HG03095 (cell line): ENCODE measurements around the gene SREK1.
"Not testable (repeated sequence)": the region's sequence is repeated elsewhere in the genome, so short reads cannot be mapped to it uniquely, and the experiment has no call there.

Experiments used
- ATAC-seq: cut with Tn5 transposase; IDR thresholded peaks from one replicate; pipeline ENCODE4 v1.9.1; 2021; ENCODE audit warnings: moderate library complexity; ENCODE audit not compliant: unreplicated experiment

SREK1 gene

DNA sequence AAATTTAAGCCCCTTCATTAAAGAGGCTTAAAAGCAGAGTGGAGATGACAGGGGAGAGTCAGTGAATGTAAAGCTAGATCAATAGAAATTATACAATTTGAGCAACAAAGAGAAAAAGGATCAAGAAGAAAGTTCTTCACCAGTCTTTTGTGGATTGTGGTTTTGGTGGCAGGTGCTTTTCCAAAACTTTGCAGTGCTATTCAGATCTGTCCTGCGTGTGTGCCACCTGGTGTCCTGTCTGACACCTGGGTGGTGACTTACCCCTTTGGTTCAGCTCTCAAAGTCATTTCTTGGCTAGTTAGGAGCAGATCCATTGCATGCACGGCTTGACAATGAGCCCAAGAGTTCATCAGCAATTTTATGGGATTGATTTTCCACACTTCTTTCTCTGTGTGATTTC lies 69.4 kb downstream of the SREK1 start:
- ATAC-seq, result no peak

DNA sequence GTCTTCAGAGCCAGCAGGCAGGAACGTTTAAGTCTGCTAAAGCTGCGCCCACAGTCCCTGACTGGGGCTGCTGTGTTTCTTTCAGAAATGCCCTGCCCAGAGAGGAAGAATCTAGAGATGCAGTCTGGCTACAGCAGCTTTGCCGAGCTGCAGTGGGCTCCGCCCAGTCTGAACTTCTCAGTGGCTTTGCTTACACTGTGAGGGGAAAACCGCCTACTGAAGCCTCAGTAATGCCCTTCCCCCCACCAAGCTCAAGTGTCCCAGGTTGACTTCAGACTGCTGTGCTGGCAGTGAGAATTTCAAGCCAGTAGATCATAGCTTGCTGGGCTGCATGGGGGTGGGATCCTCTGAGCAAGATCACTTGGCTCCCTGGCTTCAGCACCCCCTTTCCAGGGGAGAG lies 78.4 kb downstream of the SREK1 start:
- ATAC-seq, result peak; percentile 63

DNA sequence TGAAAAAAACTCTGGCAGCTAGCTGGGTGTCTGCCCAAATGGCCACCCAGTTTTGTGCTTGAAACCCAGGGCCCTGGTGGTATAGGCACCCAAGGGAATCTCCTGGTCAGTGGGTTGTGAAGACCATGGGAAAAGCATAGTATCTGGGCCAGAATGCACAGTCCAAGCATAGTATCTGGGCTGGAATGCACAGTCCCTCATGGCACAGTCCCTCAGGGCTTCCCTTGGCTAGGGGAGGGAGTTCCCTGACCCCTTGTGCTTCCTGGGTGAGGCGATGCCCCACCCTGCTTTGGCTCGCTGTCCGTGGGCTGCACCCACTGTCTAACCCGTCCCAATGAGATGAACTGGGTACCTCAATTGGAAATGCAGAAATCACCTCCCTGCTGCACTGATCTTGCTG lies 78.8 kb downstream of the SREK1 start:
- not testable (repeated sequence) for ATAC-seq

DNA sequence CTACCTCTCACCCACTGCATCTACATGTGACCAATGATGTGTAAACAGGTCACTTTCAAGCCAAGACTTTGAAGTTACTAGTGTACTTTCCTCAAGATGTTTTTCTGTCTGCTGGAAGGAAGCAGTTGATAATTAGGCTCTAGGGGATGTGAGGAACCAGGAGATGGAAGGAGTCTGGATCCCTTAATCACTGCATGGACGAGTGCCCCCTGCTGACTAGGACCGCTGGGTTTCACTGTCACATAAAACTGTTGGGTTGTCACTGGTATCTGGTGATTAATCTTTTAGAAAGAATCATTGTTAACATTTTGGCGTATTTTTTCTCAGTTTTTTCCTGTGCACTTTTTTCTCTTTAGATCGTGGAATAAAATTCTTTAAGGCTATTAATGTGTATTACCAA lies 79.5 kb downstream of the SREK1 start:
- ATAC-seq, result no peak

DNA sequence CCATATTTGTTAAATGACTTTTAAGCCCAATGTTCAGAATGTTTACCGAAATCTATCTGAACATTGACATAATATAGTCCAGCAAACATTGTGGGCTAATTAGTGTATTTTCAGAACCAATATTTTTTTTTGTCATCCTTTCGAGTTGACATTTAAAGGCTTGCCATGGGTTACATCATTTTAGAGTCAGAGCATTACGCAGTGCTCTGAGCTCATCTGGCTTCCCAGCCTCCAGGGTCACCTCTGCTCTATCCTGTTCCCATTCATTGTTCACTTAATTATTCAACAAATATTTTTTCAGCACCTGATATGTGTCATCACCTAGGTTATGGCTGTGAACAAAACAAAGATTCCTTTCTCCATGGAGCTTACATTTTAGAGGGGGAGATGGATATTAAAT lies 80.2 kb downstream of the SREK1 start:
- ATAC-seq, result no peak

DNA sequence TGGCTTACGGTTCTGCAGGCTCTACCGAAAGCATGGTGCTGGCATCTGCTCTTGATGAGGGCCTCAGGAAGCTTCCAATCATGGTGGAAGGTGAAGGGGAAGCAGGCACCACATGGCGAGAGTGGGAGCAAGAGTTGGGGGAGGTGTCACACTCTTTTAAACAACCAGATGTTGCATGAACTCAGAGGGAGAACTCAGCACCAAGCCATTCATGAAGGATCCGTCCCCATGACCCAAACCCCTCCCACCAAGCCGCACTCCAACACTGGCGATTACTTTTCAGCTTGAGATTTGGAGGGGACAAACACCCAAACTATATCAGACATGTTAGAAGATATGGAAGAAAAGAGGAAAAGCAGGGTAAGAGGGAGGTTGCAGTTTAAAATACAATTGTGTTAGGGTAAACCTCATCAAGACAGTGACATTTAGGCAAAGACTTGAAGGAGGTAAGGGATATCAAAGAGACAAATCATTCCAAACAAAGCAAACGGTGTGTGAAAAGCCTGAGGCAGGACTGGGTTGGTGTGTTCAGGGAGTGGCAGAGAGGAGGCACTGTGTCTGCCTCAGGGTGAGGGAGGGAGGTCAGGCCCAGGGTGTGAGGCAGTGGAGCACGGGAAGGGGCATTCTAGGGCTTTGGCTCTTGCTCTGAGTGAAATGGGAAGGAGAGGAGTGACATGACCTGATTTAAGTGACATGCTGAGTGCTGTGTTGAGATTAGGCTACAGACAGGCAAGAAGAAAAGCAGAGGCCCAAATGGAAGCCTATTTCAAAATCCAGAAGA lies 80.9 kb downstream of the SREK1 start:
- no peak for ATAC-seq

DNA sequence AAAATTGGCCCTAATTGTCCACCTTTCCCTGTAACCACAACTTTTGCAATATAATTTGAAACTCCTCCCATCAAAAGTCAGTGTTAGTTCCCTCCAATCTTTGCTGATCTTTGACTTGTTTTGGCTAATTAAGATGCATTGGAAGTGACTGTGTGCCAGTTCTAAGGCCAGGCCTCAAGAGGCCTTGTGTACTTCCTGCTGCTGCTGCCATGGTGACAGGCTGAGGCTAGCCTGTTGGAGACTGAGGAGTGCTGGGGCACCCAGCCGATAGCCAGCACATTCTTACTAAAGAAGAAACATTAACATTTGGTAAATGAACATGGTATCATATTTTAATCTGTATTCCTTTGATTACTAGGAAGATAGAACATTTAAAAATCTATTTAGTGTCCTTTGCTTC lies 86.5 kb downstream of the SREK1 start:
- ATAC-seq, result no peak

DNA sequence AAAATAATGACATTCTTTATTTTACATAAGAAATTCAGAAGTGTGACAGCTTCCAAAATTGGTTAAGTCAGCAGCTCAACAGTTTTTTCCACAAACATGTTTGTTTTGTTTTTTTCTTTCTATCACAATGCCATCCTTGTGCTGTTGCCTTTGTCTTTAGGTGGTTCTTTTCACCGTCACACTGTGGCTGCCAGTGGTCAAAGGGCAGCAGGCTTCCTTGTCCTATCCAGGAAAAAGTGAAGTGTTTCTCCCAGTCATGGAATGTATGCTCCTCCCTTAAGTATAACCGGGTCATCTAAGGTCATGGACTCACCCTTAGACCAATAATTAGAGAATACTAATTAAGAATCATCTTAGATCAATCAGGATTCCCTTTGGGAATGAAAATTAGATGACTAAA lies 87.4 kb downstream of the SREK1 start:
- no peak for ATAC-seq

DNA sequence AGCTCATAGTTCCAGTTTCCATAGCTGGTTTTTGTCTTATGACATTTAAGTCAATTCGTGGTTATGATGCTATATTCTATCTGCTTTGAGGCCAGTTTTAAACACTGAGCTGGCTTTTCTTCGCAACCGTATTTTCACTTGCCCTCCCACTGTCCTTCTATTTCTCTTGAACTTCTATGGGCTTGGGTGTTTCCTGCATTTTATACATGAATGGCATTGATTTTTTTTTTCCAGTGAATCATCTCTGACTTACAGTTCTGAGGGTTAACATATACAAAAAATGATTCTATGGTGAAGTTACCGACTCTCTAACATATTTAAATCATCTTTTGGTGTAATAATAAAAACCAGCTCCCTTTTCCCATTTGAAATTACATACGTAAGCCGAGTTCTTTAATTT lies 88.2 kb downstream of the SREK1 start:
- no peak for ATAC-seq

DNA sequence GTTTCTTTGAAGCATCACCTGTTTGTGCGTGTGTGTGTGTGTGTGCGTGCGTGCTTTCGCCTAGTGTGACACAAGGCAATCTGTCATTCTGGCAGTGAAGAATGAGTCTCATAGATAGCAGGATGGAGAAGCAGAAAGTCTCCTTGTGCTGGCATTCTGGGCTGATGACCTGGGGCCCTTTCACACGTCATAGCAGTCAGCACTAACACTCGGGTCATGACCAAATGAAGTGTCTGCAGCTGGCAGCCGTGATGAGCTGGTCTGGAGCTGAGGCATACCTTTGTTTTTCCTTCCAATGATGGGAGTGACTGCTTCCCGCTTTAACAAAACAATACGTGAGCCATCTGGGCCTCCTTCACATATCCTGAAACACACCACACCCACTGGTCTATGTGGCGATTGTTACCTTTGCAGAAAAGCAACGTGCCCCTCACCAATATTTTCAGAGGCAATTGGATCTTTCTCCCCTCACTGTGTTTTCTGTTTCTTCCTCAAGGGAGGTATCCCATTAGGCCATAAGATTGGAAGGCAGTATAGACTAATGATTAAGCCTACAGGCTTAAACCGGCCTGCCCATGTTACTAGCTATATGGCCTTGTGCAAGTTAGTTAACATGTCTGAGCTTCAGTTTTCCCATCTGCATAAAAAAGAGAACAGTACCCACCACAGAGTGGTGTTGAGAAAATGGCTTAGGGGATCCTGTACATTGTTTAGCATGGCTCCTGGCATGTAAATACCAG lies 88.8 kb downstream of the SREK1 start:
- no peak for ATAC-seq
